GM19351 (cell line): ENCODE data around the gene CALCOCO1.

Experiments
- ATAC-seq: cut with Tn5 transposase; IDR thresholded peaks from one replicate; pipeline ENCODE4 v1.9.1; 2021; ENCODE audit warnings: mild to moderate bottlenecking, moderate library complexity; ENCODE audit not compliant: unreplicated experiment

Gene CALCOCO1

GRCh38 chr12:53664936-53665335, 62.3 kb downstream of the CALCOCO1 start:
- no peak for ATAC-seq

- no peak for ATAC-seq
These were observed 63.1 kb downstream of the CALCOCO1 start for GRCh38 chr12:53664191-53664590.

- ATAC-seq: no peak
These were observed 67.2 kb downstream of the CALCOCO1 start for GRCh38 chr12:53660041-53660440.

GRCh38 chr12:53659571-53659981, 67.7 kb downstream of the CALCOCO1 start:
- ATAC-seq: no peak

- ATAC-seq: no peak
These were observed 68.2 kb downstream of the CALCOCO1 start for GRCh38 chr12:53659011-53659551.
